ENCODE measurements around the gene RTN4R. TPM values are rescaled to one million over a fixed set of nuclear protein-coding genes. Genes with fewer than 3 reads are reported as not detected.
"Not testable (repeated sequence)": the region's sequence is repeated elsewhere in the genome, so short reads cannot be mapped to it uniquely, and the experiment has no call there.

RTN4R gene
- total and polyA plus RNA-seq, 12 donors, result 0.35 to 18.8 (median 1.1) TPM

DNA sequence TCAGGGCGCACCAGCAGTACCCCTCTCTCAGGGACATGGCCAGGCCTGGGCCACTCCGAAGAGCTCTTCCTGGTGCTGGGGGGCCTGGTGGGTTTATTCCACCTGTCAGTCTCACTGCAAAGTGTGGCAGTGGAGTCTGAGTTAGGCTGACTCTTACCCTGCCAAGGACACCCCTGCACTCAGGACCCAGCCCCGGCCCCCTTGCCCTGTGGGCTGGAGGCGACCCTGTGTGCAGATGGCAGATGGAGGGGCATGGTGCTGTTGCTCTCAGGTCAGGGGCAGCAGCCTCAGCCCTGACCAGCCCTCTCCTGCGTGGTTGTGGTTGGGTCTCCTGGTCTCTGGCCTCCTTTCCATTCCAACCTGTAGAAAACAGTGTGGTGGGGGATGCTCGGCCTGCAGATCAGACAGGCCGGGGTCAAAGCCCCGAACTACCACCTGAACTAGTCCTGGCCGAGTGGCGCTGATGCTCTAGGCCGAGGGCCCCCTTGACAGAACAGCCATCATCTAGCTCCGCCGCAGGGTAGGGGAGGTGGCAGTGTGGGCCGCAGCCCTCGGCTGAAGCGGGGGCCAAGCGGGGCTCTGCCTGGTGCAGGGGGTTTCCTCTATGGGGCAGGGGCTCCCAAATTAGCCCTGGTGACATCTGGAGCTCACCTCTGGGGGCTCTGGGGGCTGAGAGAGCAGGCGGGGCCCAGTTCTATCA lies 10.0 kb upstream of the RTN4R start:
- 77 to 95% (median 85%) methylated on average over 2 to 17 of the region's 18 CpGs for WGBS, 4 donors

GRCh38 chr22:20276468-20276867 lies 8.3 kb upstream of the RTN4R start:
- Histone ChIP-seq H3K36me3 (replicated peaks in 1 of 2) (no peaks in the 10 kb centered on the region), H3K4me3 (no peak overlapping the region), H3K27ac (no peak overlapping the region), H3K27me3 (no peaks in the 10 kb centered on the region), H3K9me3 (replicated peaks in 1 of 3) (no peaks in the 10 kb centered on the region), H3K4me1 (replicated peaks in 1 of 2) (no peaks in the 10 kb centered on the region)
- intact Hi-C loops (cut with DNase I), result no loop called here
- no peak for DNase-seq
- no peak for TF ChIP-seq CTCF (IDR thresholded peaks at IDR 0.05)
- no peak for TF ChIP-seq POLR2A (IDR thresholded peaks at IDR 0.05)
- WGBS, 4 donors, result 83 to 88% (median 86%) methylated on average over 7 of the region's 7 CpGs

More for the DNA sequence above, 10.0 kb upstream of the RTN4R start:
- H3K4me3 ChIP-seq; H3K36me3 ChIP-seq (replicated peaks in 1 of 2); H3K27me3 ChIP-seq; H3K27ac ChIP-seq; H3K4me1 ChIP-seq (replicated peaks in 1 of 2); H3K9me3 ChIP-seq (replicated peaks in 1 of 3); DNase-seq; intact Hi-C loops (cut with DNase I): not testable (repeated sequence)

- Histone ChIP-seq H3K4me3 (no peak overlapping the region), H3K27ac (no peak overlapping the region), H3K27me3 (no peaks in the 10 kb centered on the region), H3K36me3 (replicated peaks in 1 of 2) (no peaks in the 10 kb centered on the region), H3K9me3 (replicated peaks in 1 of 3) (no peaks in the 10 kb centered on the region), H3K4me1 (replicated peaks in 1 of 2) (no peaks in the 10 kb centered on the region)
- 94 to 97% (median 95%) methylated on average over 13 of the region's 13 CpGs for WGBS, 4 donors
- intact Hi-C loops (cut with DNase I), result no loop called here
- DNase-seq, result no peak
- TF ChIP-seq CTCF (IDR thresholded peaks at IDR 0.05), result no peak
- TF ChIP-seq POLR2A (IDR thresholded peaks at IDR 0.05), result no peak
Observed at GRCh38 chr22:20275836-20276235, 7.7 kb upstream of the RTN4R start.

- H3K4me1 ChIP-seq (replicated peaks in 1 of 2); DNase-seq; intact Hi-C loops (cut with DNase I); H3K9me3 ChIP-seq (replicated peaks in 1 of 3); H3K27me3 ChIP-seq; H3K36me3 ChIP-seq (replicated peaks in 1 of 2); H3K4me3 ChIP-seq; H3K27ac ChIP-seq: not testable (repeated sequence)
- 75 to 90% (median 77%) methylated on average over 5 to 7 of the region's 7 CpGs for whole genome bisulfite sequencing, 4 donors
Observed at GRCh38 chr22:20275325-20275724, 7.2 kb upstream of the RTN4R start.

DNA sequence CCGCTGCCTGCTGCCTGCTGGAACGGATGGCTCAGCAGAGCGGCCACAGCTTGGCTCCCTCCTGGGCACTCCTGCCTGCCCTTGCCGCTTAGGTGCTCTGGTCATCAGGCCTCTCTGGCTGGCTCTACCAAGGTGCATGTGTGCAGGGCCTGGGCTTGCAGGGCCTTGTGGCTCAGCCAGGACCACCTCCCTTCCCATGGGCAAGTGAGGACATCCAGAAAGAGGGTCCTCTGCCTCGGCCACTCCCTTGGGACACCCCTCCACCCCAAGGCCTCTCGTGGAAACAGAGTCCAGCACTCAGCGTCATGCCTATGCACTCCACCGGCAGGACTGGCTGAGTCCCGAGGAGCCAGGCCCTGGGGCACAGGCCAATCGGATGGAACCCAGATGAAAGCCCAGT lies 6.3 kb upstream of the RTN4R start:
- not testable (repeated sequence) for H3K4me3 ChIP-seq; H3K27ac ChIP-seq; H3K27me3 ChIP-seq; DNase-seq; H3K9me3 ChIP-seq (replicated peaks in 1 of 3); H3K4me1 ChIP-seq (replicated peaks in 1 of 2); H3K36me3 ChIP-seq (replicated peaks in 1 of 2)
- intact Hi-C loops (cut with DNase I), result loop anchor here in 1 of 2 donors (5.0 kb wide), 1 partner anchor 117 kb away; no protein-coding TSS in a partner anchor
- 93 to 100% (median 97%) methylated on average over 1 to 8 of the region's 10 CpGs for WGBS, 4 donors

GRCh38 chr22:20273758-20274181 lies 5.7 kb upstream of the RTN4R start:
- no peak overlapping the region for H3K4me3 ChIP-seq
- WGBS, 4 donors, result 70 to 81% (median 77%) methylated on average over 5 to 12 of the region's 12 CpGs
- no peaks in the 10 kb centered on the region for H3K9me3 ChIP-seq (replicated peaks in 1 of 3)
- H3K36me3 ChIP-seq (replicated peaks in 1 of 2), result no peaks in the 10 kb centered on the region
- no peaks in the 10 kb centered on the region for H3K27me3 ChIP-seq
- no peak for DNase-seq
- no peaks in the 10 kb centered on the region for H3K4me1 ChIP-seq (replicated peaks in 1 of 2)
- TF ChIP-seq POLR2A (IDR thresholded peaks at IDR 0.05) (no peak), CTCF (IDR thresholded peaks at IDR 0.05) (no peak)
- intact Hi-C loops (cut with DNase I), result loop anchor here in 1 of 2 donors (5.0 kb wide), 1 partner anchor 116 kb away; no protein-coding TSS in a partner anchor
- no peak overlapping the region for H3K27ac ChIP-seq

All from adrenal gland (tissue), 12 donors.